ENCODE data around the gene KATNAL1. TPM values are rescaled to one million over a fixed set of nuclear protein-coding genes. Genes with fewer than 3 reads are reported as not detected.

KATNAL1 gene
- polyA plus RNA-seq, 3 donors: 0.49 to 1.2 (median 1.0) TPM

- Histone ChIP-seq H3K27ac (ENCODE audit: low read depth in 1 of 2, low read length in 2 of 2) (no peak overlapping the region), H3K4me2 (replicated peaks; ENCODE audit: extremely low read depth, low read length, poor library complexity, severe bottlenecking) (no peak overlapping the region), H3K9me3 (replicated peaks in 1 of 2; ENCODE audit: control insufficient read depth in 1 of 2, insufficient read depth in 1 of 2, low read length in 2 of 2) (peaks cover 0 to 5% of the 10 kb centered on the region in 2 donors), H3K9ac (ENCODE audit: insufficient read depth, low read length, poor library complexity, severe bottlenecking) (no peak overlapping the region), H3K36me3 (replicated peaks in 1 of 2; ENCODE audit: control insufficient read depth in 1 of 2, insufficient read depth in 2 of 2, low read length in 2 of 2) (no peaks in the 10 kb centered on the region), H4K20me1 (ENCODE audit: insufficient read depth, low read length) (no peaks in the 10 kb centered on the region), H3K4me3 (replicated peaks in 1 of 3; ENCODE audit: low read depth in 2 of 3, low read length in 3 of 3) (no peak overlapping the region), H3K27me3 (ENCODE audit: control insufficient read depth in 2 of 2, insufficient read depth in 2 of 2, low read length in 2 of 2) (no peaks in the 10 kb centered on the region), H3K4me1 (ENCODE audit: control insufficient read depth in 1 of 2, insufficient read depth in 2 of 2, low read length in 2 of 2) (peaks cover 0 to 4% of the 10 kb centered on the region in 2 donors), H3K79me2 (ENCODE audit: insufficient read depth, low read length) (no peaks in the 10 kb centered on the region), H2AFZ (ENCODE audit: insufficient read depth, low read depth, low read length, poor library complexity, severe bottlenecking) (no peak overlapping the region)
- no peak overlapping the region for H3K4me3 Mint-ChIP-seq
- H3K9me3 Mint-ChIP-seq: peaks cover 5 to 12% (median 8%) of the 10 kb centered on the region in 7 donors
- intact Hi-C loops (cut with micrococcal nuclease): no loop called here
- no peak for TF ChIP-seq CTCF (IDR thresholded peaks at IDR 0.05)
- no peaks in the 10 kb centered on the region for H3K36me3 Mint-ChIP-seq
- WGBS (ENCODE audit: insufficient coverage): no CpG with 5 or more reads among the region's 4 CpGs
- no peak overlapping the region for H3K27ac Mint-ChIP-seq
- peaks cover 3% of the 10 kb centered on the region for H3K4me1 Mint-ChIP-seq
- no peak for DNase-seq
- H3K27me3 Mint-ChIP-seq (ENCODE audit: low read depth in 3 of 3): peaks cover 1 to 2% (median 1%) of the 10 kb centered on the region in 3 donors
Observed at GRCh38 chr13:30353471-30354215, 46.3 kb upstream of the KATNAL1 start.

- Histone ChIP-seq H4K20me1 (ENCODE audit: insufficient read depth, low read length) (no peaks in the 10 kb centered on the region), H3K4me1 (ENCODE audit: control insufficient read depth in 1 of 2, insufficient read depth in 2 of 2, low read length in 2 of 2) (peaks cover 0 to 4% of the 10 kb centered on the region in 2 donors), H3K79me2 (ENCODE audit: insufficient read depth, low read length) (no peaks in the 10 kb centered on the region), H3K4me3 (replicated peaks in 1 of 3; ENCODE audit: low read depth in 2 of 3, low read length in 3 of 3) (no peak overlapping the region), H3K27me3 (ENCODE audit: control insufficient read depth in 2 of 2, insufficient read depth in 2 of 2, low read length in 2 of 2) (no peaks in the 10 kb centered on the region), H3K9ac (ENCODE audit: insufficient read depth, low read length, poor library complexity, severe bottlenecking) (no peak overlapping the region), H3K36me3 (replicated peaks in 1 of 2; ENCODE audit: control insufficient read depth in 1 of 2, insufficient read depth in 2 of 2, low read length in 2 of 2) (no peaks in the 10 kb centered on the region), H3K4me2 (replicated peaks; ENCODE audit: extremely low read depth, low read length, poor library complexity, severe bottlenecking) (no peak overlapping the region), H2AFZ (ENCODE audit: insufficient read depth, low read depth, low read length, poor library complexity, severe bottlenecking) (no peak overlapping the region), H3K27ac (ENCODE audit: low read depth in 1 of 2, low read length in 2 of 2) (no peak overlapping the region), H3K9me3 (replicated peaks in 1 of 2; ENCODE audit: control insufficient read depth in 1 of 2, insufficient read depth in 1 of 2, low read length in 2 of 2) (peaks cover 0 to 5% of the 10 kb centered on the region in 2 donors)
- Mint-ChIP-seq H3K4me1 (peaks cover 3% of the 10 kb centered on the region), H3K27me3 (ENCODE audit: low read depth in 3 of 3) (peaks cover 1 to 4% (median 2%) of the 10 kb centered on the region in 3 donors), H3K9me3 (peaks cover 5 to 12% (median 8%) of the 10 kb centered on the region in 7 donors), H3K27ac (no peak overlapping the region), H3K4me3 (no peak overlapping the region), H3K36me3 (no peaks in the 10 kb centered on the region)
- 100% methylated on average over 1 of the region's 4 CpGs for WGBS (ENCODE audit: insufficient coverage)
- TF ChIP-seq CTCF (IDR thresholded peaks at IDR 0.05): no peak
- intact Hi-C loops (cut with micrococcal nuclease): no loop called here
- no peak for DNase-seq
Observed at GRCh38 chr13:30353060-30353459, 45.7 kb upstream of the KATNAL1 start.

Data from CD14-positive monocyte (primary cell).